Limb (tissue), 2 donors: ENCODE results near the gene CALHM1.
A peak's percentile ranks its signal among the peaks of the same experiment; 100 is the strongest.
"Not testable (repeated sequence)": the region's sequence is repeated elsewhere in the genome, so short reads cannot be mapped to it uniquely, and the experiment has no call there.

Experiments
- DNase-seq, 2 donors: peaks; one replicate each; pipeline ENCODE4 v3.0.0-alpha.2; 2016; ENCODE audit errors: extremely low spot score in 2 of 2

Gene CALHM1

DNA sequence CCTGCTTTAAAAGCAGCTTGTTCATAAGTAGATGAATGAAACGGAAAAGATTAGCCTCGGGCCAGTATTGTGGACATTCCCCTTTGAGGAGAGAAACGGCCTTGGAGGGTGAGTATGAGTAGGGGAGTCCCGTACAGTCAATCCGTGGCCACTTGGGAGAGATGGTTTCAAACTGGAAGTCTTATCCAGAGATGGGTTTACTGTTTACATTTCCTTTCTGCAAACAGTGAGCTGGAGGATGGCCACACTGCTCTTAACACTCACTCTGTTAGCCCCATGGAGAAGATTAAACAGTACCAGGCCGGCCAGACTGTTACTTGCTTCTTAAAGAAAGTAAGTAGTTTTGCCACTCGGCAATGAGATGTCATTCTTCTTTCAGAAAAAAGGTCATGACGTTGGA, 26.8 kb downstream of the CALHM1 start:
- DNase-seq, result no peak

DNA sequence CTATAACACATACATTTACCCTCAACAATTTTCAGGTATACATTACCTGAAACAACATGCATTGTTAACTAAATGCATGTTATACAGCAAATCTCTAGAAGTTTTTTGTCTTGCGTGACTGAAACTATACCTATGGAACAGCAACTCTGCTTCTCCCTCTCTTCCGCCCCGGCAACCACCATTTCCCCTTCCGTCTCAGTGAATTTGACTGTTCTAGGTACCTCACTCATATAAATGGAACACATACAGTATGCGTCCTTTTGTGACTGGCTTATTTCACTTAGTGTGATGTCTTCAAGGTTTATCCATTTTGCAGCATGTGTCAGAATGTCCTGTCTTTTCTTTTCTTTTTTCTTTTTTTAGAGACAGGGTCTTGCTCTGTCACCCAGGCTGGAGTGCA, 29.1 kb downstream of the CALHM1 start:
- no peak for DNase-seq

DNA sequence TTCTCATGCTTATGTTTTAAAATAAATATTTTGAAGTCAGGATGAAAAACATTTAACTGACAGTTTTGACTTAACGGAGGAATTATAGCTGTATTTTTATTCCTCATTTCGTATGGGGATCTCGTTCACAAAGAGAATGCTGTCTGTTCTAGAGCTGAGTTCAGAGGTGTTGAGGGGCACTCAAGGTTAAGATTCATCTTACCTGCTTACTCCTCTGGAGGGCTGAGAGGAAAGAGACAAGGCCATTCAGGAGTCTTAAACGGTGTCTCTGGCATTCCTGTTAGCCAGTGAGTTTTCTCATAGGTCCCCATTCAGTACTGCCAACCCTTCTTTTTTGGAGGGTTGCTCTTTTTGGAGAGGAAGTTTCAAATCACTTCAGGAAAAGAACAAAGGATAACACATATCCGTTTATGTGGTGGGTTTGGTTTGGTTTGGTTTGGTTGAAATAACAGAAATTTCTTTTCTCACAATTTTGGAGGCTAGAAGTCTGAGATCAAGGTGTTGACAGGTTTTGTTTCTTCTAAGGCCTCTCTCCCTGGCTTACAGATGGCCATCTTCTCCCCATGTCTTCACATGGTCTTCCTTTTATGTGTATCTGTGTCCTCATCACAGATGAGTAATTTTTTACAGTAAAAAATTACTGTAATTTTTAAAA, 29.6 kb downstream of the CALHM1 start:
- no peak for DNase-seq

DNA sequence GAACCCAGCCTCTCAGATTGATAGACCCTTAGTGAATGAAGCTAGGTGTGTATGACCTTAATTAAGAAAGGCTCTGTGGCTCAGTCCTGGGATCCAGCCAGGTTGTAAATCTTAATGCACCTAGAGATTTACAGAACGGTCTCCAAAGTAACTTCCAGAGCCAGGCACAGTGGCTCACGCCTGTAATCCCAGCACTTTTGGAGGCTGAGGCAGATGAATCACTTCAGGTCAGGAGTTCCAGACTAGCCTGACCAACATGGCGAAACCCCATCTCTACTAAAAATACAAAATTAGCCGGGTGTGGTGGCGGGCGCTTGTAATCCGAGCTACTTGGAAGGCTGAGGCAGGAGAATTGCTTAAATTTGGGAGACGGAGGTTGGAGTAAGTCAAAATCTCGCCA, 30.8 kb downstream of the CALHM1 start:
- no peak for DNase-seq

GRCh38 chr10:103423748-103424147, 35.0 kb downstream of the CALHM1 start:
- DNase-seq, result no peak

- DNase-seq, result no peak
Observed at GRCh38 chr10:103419101-103419500, 39.6 kb downstream of the CALHM1 start.

DNA sequence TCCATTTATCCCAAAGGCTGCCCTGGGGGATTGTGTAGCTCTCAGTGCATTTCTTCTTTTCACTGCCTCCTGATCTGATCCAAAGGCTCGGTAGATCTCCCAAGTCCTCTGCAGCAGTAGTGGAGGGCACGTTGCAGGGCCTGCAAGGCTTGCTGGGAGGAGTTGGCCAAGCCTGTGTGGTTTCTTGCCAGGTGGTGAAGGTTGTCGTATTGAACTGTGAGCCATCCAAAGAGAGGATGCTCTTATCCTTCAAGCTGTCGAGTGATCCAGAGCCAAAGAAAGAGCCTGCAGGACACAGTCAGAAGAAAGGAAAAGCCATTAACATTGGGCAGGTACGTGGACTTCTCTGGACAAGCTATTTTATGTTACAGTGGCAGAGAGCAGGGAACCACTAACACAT, 41.1 kb downstream of the CALHM1 start:
- DNase-seq, result no peak

- not testable (repeated sequence) for DNase-seq
Observed at GRCh38 chr10:103417148-103417469, 41.6 kb downstream of the CALHM1 start.

DNA sequence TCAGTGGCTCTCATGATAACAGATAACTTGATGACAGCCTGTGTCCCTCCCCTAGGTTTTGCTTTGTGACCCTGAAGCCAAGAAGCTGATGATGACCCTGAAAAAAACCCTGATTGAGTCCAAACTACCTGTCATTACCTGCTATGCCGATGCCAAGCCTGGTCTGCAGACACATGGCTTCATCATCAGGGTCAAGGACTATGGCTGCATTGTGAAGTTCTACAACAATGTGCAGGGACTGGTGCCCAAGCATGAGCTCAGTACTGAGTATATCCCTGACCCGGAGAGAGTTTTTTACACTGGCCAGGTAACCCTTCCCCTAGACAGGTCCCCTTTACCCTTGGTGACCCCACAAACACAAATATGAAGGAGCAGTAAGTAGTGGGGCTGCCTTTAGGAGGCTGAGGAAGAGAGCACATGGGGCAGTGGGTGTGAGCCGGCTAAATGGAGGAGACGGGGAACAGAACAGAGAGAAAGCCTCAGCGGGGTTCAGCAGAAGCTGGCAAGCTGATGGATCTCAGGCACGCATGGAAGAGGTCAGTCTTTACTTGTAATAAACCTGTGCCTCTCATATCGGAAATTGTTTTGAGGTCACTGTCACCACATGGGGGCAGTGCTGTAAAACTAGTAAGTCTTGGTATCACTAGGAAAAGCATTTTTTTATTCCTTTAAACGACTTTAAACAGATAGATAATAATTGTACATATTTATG, 42.1 kb downstream of the CALHM1 start:
- peak; percentile 58 to 70 for DNase-seq

GRCh38 chr10:103415581-103415980, 43.1 kb downstream of the CALHM1 start:
- DNase-seq, result no peak

DNA sequence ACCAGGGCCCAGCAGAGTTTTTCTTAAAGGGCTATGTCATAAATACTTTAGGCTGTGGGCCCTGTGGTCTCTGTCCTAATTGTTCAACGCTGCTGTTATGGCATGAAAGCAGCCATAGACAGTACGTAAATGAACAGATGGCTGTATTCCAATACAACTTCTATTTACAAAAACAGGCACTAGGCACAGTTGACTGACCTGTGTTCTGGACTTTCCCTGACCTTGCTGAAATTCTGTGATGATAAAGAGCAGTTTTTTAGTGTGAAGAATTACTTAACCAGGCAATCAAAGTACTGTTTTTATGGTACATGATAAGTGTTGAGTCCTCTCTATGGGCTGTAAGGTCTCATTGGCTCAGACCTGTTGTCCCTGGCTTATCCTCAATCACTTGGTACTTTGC, 45.1 kb downstream of the CALHM1 start:
- DNase-seq, result no peak
